Testis (tissue), 3 donors: ENCODE data around the gene MLPH. TPM values are rescaled to one million over a fixed set of nuclear protein-coding genes. Genes with fewer than 3 reads are reported as not detected.

Experiments
- DNase-seq: peaks from one replicate; pipeline ENCODE4 v3.0.0-alpha.2; 2019
- H3K27ac ChIP-seq, 2 donors: fragments of 200-600 bp; sonication (generic); one replicate each; pipeline ENCODE4 v1.5.1; 2019
- H3K27me3 ChIP-seq: fragments of 200-600 bp; sonication (generic); one replicate; pipeline ENCODE4 v1.5.1; 2019
- H3K36me3 ChIP-seq: fragments of 200-600 bp; sonication (generic); one replicate; pipeline ENCODE4 v1.5.1; 2017; ENCODE audit warnings: low read depth; ENCODE audit errors: missing control alignments
- H3K4me1 ChIP-seq: fragments of 200-600 bp; sonication (generic); one replicate; pipeline ENCODE4 v1.5.1; 2019
- H3K4me3 ChIP-seq, 2 donors: fragments of 200-600 bp; sonication (generic); one replicate each; pipeline ENCODE4 v1.5.1; 2017 to 2019
- H3K9me3 ChIP-seq: fragments of 200-600 bp; sonication (generic); one replicate; pipeline ENCODE4 v1.5.1; 2017
- CTCF ChIP-seq, 3 experiments: fragments of 450-650 bp in 2 of 3; fragments of 200-600 bp in 1 of 3; sonication (generic) in 1 of 3; IDR thresholded peaks; one replicate each; pipeline ENCODE4 v1.5.1; 2016 to 2019; ENCODE audit warnings: antibody characterized with exemption in 3 of 3, mild to moderate bottlenecking in 2 of 3, moderate library complexity in 1 of 3
- POLR2A ChIP-seq: fragments of 450-650 bp; IDR thresholded peaks from one replicate; pipeline ENCODE4 v1.6.1; 2017; ENCODE audit warnings: antibody characterized with exemption, mild to moderate bottlenecking, moderate library complexity
- WGBS, 2 donors: methylation state at CpG; one replicate each; pipeline ENCODE4 v1.1.5; 2018; 5-methylcytosine and 5-hydroxymethylcytosine counted together
- intact Hi-C: fragments of 100-400 bp; cut with DNase I; formaldehyde crosslinking; loops from one replicate; pipeline ENCODE4 v1.15.1; 2023; ENCODE audit warnings: low total_unique reads
- polyA plus RNA-seq: library from polyadenylated mRNA; stranded (reverse); fragments of 350-450 nt; fragmentation: Illumina TruSeq; extraction: RNeasy Lipid Tissue Mini Kit (QIAGEN cat#74804); gene quantifications from one replicate; pipeline ENCODE4 v1.2.3, GENCODE V29; 2014; ENCODE audit warnings: low read depth, low replicate concordance; ENCODE audit not compliant: insufficient read depth
- total RNA-seq, 2 donors: library from RNA; depleted of rRNA; stranded (reverse); fragments of >200 nt; gene quantifications; one replicate each; pipeline ENCODE4 v1.2.3, GENCODE V29; 2016

MLPH gene
- total and polyA plus RNA-seq, 3 donors from 2014 or later: 5.5 to 7.4 (median 6.5) TPM

GRCh38 chr2:237581326-237581725 is 94.3 kb downstream of the MLPH start:
- Histone ChIP-seq H3K9me3 (no peaks in the 10 kb centered on the region), H3K27ac (peak overlapping the region in 1 of 2 donors; percentile 78), H3K27me3 (no peaks in the 10 kb centered on the region), H3K4me3 (no peak overlapping the region), H3K4me1 (peaks cover 10% of the 10 kb centered on the region), H3K36me3 (no peaks in the 10 kb centered on the region)
- intact Hi-C loops: loop anchor here (5.0 kb wide), 1 partner anchor 171 kb away; no protein-coding TSS in a partner anchor
- WGBS, 2 donors: 83 to 88% methylated on average over 6 of the region's 6 CpGs
- TF ChIP-seq CTCF (IDR thresholded peaks at IDR 0.05) (no peak), POLR2A (no peak)
- no peak for DNase-seq

GRCh38 chr2:237581751-237582746 is 95.0 kb downstream of the MLPH start:
- intact Hi-C loops: loop anchor here (5.0 kb wide), 1 partner anchor 170 kb away; no protein-coding TSS in a partner anchor

GRCh38 chr2:237583385-237584295 is 96.6 kb downstream of the MLPH start:
- H3K4me3 ChIP-seq: no peak overlapping the region
- H3K36me3 ChIP-seq: no peaks in the 10 kb centered on the region
- WGBS, 2 donors: 77 to 91% methylated on average over 12 to 19 of the region's 19 CpGs
- H3K27me3 ChIP-seq: no peaks in the 10 kb centered on the region
- DNase-seq: no peak
- no peaks in the 10 kb centered on the region for H3K9me3 ChIP-seq
- no peak overlapping the region for H3K27ac ChIP-seq
- peaks cover 10% of the 10 kb centered on the region for H3K4me1 ChIP-seq
- intact Hi-C loops: loop anchor here (5.0 kb wide), 1 partner anchor 169 kb away; no protein-coding TSS in a partner anchor
- no peak for TF ChIP-seq POLR2A
- TF ChIP-seq CTCF (IDR thresholded peaks at IDR 0.05): no peak

More at GRCh38 chr2:237581751-237582746, 95.0 kb downstream of the MLPH start:
- H3K4me1 ChIP-seq: peaks cover 10% of the 10 kb centered on the region
- H3K27ac ChIP-seq: peak overlapping the region; percentile 53 to 78
- TF ChIP-seq POLR2A (no peak), CTCF (IDR thresholded peaks at IDR 0.05) (peak in 2 of 3 experiments; percentile 31 to 42)
- no peaks in the 10 kb centered on the region for H3K27me3 ChIP-seq
- no peaks in the 10 kb centered on the region for H3K9me3 ChIP-seq
- H3K4me3 ChIP-seq: no peak overlapping the region
- WGBS, 2 donors: 16 to 19% methylated on average over 16 to 25 of the region's 25 CpGs
- peak; percentile 97 for DNase-seq
- H3K36me3 ChIP-seq: no peaks in the 10 kb centered on the region

GRCh38 chr2:237585590-237586221 is 98.7 kb downstream of the MLPH start:
- TF ChIP-seq CTCF (IDR thresholded peaks at IDR 0.05) (no peak), POLR2A (no peak)
- H3K27me3 ChIP-seq: no peaks in the 10 kb centered on the region
- no peaks in the 10 kb centered on the region for H3K9me3 ChIP-seq
- intact Hi-C loops: no loop called here
- no peak for DNase-seq
- H3K4me1 ChIP-seq: peaks cover 10% of the 10 kb centered on the region
- no peaks in the 10 kb centered on the region for H3K36me3 ChIP-seq
- H3K4me3 ChIP-seq: no peak overlapping the region
- H3K27ac ChIP-seq: no peak overlapping the region
- 82 to 88% methylated on average over 15 of the region's 15 CpGs for whole genome bisulfite sequencing, 2 donors
